ENCODE results near the gene S100A2. TPM values are rescaled to one million over a fixed set of nuclear protein-coding genes. Genes with fewer than 3 reads are reported as not detected.
"Not testable (repeated sequence)": the region's sequence is repeated elsewhere in the genome, so short reads cannot be mapped to it uniquely, and the experiment has no call there.

Gene S100A2
- polyA plus RNA-seq, 1 donor, result 2.2 TPM

DNA sequence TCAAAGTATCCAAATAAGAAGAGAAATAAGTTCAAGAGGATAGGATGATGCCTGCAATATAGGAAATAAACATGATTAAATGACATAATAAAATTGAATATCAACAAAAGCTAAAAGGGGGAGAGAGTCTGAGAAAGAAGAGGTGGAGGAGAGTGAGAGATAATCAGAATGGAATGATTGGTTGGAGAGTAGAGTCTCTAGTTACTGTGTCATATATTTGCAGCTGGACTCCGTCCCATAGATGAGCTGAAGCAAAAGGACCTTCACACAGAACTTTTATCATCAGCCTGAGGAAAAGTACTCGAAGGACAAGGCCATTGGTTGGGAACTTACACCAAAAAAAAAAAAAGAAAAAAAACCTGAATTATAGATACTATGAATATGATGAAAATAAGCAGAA is 22.8 kb upstream of the S100A2 start:
- DNase-seq, result no peak

DNA sequence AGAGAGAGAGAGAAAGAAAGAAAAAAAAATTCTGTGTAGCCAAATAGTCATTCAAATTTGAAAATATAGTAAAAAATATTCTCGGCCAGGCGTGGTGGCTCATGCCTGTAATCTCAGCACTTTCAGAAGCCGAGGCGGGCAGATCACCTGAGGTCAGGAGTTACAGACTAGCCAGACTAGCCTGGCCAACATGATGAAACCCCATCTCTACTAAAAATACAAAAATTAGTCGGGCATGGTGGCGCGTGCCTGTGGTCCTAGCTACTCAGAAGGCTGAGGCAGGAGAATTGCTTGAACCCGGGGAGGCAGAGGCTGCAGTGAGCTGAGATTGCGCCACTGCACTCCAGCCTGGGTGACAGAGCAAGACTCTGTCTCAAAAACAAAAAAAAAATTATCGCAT is 22.4 kb upstream of the S100A2 start:
- not testable (repeated sequence) for DNase-seq

DNA sequence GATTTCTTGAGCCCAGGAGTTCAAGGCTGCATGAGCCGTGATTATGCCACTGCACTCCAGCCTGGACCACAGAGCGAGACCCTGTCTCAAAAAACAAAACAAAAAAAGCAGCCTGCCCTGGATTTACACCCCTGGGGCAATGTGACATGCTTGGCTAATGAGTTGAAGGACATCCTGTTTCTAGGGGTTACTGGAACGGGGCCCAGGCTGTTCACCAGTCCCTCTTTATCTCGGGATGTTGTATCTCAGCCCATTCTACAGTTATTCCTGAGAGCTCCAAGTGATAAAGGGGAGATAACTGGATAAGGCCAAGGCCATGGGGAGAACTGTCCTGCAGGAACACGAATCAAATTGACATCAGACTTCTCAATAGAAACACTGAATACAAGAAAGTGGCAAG is 21.7 kb upstream of the S100A2 start:
- no peak for DNase-seq

DNA sequence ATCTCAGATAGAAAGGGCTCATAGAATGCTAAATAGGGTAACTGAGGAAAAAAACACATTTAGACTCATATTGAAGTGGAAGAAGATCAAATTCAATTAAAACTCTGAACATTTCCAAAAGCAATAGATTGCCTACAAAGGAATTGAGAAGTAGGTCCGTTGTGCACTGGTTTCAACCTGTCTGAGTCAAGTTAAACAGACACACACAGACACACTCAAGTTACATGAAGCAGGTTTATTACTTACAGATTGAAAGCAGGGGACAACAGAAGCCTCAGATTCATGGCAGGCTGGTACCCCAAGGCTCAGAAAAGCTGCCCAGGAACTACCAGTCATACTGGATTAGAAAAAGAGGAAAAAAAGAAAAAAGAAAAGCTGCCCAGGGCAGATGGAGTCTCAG is 20.7 kb upstream of the S100A2 start:
- DNase-seq, result no peak

DNA sequence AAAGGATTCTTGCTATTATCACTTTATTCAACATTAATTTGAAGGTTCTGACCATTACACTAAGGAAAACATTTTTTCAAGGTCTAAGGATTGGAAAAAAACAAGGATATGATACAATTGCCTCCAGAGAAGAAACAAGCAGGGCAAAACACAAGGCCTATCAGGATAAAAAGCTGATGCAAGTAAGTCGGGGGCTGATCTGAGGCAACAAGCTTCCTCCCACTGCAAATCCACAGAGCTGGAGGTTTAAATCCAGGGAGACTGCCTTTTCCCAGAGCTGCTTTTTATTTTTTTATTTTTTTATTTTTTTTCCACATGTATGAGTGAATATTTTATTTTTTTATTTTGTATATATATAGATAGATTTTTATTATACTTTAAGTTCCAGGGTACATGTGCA is 19.4 kb upstream of the S100A2 start:
- no peak for DNase-seq

DNA sequence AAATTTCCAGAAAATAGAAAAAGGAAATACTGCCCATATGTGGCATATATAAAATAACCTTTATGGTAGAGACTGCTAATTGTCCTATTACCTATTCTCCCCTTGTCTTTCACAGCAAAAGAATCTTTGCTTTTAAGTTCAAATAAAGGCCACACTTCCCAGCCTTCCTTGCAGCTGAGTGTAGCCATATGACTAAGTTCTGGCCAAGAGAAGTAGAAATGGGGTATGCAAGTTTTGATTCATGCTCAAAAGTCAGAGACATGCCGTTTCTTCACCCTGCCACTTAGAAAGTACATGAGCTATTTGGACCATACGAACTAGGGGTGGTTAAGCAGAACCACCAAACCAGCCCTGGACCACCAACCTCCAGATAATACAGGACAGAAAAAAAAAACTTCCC is 18.3 kb upstream of the S100A2 start:
- no peak for DNase-seq

DNA sequence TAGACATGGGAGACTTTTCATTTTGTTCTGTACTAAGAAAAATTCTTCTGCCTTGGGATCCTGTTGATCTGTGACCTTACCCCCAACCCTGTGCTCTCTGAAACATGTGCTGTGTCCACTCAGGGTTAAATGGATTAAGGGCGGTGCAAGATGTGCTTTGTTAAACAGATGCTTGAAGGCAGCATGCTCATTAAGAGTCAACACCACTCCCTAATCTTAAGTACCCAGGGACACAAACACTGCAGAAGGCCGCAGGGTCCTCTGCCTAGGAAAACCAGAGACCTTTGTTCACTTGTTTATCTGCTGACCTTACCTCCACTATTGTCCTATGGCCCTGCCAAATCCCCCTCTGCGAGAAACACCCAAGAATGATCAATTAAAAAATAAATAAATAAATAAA is 17.9 kb upstream of the S100A2 start:
- not testable (repeated sequence) for DNase-seq

DNA sequence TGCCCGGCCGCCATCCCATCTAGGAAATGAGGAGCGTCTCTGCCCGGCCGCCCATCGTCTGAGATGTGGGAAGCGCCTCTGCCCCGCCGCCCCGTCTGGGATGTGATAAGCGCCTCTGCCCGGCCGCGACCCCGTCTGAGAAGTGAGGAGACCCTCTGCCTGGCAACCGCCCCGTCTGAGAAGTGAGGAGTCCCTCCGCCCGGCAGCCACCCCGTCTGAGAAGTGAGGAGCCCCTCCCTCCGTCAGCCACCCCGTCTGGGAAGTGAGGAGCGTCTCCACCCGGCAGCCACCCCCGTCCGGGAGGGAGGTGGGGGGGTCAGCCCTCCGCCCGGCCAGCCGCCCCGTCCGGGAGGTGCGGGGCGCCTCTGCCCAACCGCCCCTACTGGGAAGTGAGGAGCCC is 17.2 kb upstream of the S100A2 start:
- not testable (repeated sequence) for DNase-seq

DNA sequence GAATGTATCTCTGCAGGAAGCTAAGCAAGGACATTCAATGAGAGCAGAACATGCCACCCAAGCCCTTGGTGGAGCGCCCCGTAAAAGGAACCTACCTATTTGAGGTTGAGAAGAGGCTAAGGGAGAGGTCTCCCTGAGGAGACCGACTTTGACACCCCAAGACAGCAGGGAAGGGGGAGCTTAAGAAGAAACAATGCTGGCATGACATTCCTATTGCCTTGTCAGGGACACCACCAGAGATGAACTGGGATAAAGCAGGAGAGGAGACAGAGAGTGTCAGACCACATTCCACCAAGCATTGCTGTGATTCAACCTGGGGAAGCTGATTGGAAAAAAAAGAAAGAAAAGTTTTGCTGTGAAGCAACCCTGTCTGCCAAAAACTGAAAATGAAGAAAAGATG is 13.3 kb upstream of the S100A2 start:
- DNase-seq, result no peak

DNA sequence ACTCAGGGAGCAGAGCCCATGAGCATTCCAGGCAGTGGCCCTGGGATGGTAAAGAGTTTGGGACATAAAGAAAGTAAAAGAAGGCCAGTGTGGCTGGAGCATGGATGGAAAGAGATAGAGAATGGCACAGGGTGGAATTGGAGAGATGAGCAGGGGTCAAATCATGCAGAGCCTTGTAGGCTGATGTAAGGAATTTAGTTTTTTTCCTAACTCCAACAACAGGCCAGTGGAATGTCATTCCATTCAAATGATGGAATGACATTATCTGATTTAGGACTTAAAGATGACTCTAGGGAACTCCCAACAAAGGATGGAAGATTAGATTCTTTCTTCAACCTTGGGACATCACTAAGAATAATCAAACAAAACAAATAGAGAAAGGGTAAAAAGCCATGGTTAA is 12.8 kb upstream of the S100A2 start:
- no peak for DNase-seq

DNA sequence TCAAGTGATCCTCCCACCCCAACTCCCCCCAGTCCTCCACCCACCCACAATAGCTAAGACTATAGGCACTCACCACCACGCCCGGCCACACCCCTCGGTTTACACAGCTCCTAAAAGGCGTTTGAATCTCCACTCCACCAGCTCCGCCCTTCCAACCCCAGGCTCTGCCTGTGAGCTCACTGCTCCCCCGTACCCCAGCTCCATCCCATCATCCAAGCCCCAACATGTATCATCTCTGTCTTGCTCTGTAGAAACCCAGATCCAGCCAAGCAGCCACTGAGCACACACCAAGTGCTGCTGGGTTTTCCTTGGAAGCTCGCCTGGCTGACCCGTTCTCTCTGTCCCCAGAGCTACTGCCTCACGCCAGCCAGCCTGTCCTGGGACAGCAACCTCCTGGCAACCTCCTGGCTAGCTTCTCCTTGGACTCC is 12.0 kb upstream of the S100A2 start:
- no peak for DNase-seq

DNA sequence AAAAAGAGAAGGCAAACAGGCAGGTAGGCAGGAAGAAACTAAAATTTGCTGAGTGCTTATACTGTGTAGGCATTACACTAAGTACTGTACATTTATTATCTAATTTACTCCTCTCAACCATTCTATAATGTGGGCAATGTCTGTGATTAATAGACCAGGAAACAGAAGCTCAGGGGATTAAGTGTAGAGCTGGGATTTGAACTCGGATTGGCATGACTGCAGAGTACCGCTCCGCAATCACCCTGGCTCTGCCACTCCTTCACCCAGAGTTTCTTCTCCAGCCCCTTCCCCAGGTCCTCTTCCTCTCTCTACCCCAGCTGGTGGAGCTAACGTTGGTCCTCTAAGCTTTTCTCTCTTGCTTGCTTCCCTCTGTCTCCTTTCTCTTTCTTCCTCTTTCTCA is 11.5 kb upstream of the S100A2 start:
- DNase-seq, result no peak

DNA sequence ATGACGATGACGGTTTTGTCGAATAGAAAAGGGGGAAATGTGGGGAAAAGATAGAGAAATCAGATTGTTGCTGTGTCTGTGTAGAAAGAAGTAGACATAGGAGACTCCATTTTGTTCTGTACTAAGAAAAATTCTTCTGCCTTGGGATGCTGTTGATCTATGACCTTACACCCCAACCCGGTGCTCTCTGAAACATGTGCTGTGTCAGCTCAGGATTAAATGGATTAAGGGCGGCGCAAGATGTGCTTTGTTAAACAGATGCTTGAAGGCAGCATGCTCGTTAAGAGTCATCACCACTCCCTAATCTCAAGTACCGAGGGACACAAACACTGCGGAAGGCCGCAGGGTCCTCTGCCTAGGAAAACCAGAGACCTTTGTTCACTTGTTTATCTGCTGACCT is 9.9 kb upstream of the S100A2 start:
- DNase-seq, result not testable (repeated sequence)

DNA sequence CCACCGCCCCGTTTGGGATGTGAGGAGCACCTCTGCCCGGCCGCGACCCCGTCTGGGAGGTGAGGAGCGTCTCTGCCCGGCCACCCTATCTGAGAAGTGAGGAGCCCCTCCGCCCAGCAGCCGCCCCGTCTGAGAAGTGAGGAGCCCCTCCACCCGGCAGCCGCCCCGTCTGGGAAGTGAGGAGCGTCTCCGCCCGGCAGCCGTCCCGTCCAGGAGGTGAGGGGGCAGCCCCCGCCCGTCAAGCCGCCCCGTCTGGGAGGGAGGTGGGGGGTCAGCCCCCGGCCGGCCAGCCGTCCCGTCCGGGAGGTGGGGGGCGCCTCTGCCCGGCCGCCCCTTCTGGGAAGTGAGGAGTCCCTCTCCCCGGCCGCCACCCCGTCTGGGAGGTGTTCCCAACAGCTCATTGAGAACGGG is 9.4 kb upstream of the S100A2 start:
- DNase-seq, result not testable (repeated sequence)

DNA sequence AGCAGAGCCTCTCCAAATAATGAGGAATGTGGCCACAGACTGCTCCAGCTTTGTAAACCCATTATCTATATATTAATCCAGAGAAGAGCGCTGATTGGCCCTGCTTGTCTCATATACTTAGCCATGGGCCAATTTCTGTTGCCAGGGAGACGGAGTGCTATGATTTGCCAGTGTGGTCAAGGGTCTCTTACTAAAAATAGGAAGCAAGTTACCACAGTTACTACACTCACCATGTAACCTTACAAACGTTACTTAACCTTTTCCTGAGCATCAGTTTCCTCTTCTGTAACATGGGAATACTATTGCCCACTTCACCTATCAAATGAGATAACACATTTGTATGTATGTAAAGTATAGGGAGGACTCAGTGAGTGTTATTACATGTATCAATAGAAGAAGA is 7.7 kb upstream of the S100A2 start:
- no peak for DNase-seq

DNA sequence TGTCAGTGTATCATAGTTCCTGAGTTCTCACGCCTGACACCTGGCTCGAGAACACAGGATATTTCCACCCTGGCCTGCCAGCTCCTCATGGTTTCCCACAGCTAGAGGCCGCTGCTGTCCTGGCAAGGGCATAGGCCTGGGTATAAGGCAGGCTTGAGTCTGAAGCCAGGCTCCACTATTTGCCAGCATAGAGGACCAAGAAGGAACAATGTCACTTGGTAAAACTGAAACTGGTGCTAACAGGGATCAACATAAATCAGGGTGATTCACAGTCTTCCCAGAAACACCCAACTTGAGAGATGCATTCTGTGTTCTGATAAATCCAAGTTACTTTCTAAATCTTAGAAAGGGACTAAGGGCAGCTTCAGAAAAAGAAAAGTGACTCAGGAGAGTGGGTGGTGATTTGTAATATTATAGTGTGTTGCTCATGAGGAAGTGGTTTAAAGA is 6.9 kb upstream of the S100A2 start:
- no peak for DNase-seq

DNA sequence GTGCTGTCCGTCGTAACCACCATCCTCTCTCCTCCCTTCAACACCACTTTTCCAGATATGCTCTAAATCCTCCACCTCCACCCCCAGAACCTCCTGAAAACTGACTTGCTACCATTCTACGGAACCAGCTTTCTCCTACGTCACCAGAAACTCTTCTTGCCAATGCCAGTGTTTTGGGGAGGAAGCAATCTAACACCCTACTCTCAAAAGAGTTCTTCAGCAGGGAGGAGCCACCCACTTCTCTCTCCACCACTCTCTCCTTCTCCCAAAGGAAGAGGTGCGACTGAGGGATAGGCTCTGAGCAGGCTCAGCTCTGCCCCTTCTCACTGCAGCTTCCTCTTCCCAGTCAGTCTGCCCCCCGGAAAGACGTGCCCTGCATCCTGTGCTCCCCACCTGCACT is 6.1 kb upstream of the S100A2 start:
- no peak for DNase-seq

DNA sequence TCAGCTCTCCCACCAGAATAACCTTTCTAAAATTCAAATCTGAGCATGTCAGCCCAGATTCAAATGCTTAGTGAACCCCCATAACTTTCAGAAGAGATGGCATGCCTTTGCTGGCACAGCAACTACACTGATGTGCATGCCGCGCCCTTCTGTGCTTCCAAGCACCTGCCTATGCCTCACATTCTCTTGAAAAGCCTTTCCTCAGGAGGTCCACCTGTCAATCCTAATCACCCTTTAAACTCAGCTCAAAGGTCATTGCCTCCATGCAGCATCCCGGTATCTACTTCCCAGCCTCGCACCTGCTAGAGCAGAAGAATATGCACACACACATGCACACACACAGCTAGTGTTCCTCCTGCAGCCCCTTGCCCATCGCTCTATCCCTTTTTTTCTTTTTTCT is 5.2 kb upstream of the S100A2 start:
- no peak for DNase-seq

DNA sequence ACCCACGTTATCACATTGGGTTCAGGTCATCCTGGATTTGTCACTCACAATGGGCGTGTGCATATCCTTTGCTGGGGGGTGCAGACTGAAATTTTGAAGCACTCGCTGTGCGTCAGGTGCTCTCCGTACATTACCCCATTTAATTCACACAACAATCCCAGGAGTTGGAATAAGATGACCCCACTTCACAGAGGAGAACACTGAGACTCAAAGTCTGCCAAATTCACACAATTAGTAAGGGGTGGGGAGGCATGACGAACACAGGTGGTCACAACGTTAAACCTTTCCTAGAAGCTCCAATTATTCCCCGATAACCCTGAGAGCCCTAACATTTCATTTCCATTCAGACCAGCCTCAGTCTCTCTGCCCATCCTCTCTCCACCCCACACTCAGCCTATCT is 3.8 kb upstream of the S100A2 start:
- no peak for DNase-seq

DNA sequence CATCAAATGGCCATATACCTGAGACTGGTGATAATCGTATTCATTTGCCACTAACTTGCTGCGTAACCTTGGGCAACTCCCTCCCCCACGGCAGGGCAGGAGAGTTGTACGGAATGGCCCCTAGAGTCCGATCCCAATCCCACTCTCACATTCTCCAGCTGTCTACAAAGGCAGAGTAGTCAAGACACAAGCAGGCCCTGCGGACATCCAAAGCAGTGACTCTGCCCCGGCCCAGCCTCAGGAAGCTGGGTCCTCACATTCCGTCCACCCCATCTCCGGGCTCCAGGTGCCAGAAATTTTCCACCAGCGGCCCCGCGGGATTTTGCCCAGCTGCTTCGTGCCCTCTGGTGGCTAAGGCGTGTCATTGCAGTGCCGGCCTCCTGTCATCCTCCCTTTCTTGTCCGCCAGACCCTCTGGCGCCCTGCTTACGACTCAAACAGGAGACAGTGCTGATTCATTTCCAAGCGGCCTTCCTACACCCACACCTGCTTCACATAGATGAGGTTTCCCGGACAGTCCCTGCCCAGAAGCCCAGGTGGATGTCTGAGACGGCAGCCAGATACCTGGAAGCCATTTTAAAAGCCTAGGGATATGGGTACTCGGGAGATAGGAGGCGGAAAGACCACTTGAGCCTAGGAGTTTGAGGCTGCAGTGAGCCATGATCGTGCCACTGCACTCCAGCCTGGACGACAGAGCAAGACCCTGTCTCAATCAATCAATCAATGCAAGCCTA is 2.9 kb upstream of the S100A2 start:
- DNase-seq, result peak; percentile 87

DNA sequence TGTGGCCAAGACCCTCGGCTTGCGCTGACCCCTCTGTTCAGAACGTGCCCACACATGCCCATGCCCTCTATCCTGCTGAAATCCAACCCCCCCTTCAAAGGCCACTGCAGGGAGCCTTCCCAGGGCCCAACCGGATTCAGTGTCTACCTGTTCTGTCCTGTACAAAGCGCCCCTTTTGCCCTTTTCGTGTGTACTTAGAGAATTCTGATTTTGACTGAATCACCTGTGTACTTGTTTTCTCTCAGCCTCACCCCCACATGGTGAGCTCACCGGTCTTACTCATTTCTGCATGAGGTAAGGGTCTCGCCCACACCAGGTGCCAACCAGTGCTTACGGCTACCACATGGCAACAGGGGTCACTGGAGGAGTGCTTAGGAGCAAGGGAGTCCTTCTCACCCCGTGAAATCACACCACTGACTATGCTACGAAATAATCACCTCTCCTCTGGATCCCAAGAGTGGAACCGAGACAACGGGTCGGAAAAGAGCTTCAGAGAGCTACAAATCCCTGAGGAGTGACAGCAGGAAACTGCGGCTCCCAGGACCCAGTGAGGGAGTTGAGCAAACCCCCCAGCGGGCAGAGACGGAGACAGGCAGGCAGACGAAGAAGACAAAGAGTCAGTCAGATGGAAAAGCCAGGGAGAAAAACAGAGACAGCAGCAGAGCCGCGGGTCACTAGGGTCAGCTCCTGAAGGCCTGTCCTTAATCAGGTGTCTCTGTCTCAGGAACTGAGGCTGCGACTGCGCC is 2.1 kb upstream of the S100A2 start:
- DNase-seq, result no peak

DNA sequence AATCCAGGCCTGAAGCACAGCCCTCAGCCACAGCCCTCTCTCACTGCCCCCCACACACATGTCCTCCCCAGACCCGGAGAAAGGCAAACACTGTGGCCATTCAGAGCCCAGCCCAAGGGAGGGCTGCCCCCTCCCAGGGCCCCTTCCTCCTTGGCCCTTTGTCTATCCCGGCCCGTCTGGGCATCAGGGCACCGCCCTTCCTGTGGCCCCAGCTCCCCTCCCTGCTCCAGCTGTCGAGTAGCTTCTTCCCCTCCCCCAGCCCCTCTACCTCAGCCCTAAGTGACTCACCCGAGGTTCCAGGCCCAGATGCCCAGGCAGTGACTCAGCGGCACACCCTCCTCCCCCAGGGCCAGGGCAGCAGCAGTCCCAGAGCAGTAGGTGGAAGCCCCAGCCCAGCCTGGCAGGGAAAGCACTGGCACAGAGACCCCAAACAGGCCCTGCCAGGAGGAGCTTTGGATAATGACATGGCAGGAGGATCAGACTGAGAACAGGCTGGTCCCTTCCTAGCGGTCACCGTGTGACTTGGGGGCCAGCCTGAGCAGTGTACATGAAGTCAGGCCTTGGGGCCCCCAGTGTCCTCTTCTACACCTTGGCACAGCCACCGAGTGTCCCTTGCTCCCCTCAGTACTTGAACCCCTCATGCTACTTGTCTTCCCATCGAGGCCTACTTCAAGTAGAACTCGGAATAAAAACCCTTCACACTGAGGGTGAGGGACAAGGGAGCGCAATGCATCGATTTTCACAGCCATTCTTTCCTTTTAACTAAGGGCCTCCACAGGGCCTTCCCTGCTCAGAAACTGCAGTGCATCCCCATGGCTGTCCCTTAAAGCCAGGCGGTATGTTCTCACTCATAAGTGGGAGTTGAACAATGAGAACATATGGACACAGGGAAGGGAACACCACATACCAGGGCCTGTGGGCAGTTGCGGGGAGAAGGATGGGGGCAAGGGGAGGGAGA is 1.0 kb upstream of the S100A2 start:
- DNase-seq, result peak; percentile 80

DNA sequence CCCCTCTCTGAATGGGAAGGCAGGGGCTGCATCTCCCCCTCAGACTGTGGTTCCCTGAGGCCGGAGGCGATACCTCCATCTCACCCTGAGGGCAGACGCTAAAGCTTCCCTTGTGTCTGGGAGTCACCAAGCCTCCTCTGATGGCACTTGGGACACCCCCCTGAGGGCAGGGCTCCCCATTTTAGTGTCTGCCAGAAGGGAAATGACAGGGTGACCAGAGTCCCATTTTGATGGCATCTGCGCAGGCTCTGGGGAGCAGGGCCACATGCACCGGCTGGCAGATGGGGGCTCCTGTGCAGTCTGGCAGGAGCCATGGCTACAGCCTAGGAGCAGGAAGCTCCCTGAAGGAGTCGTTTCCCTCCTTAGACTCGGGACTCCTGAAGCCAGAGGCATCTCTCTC is 1.7 kb downstream of the S100A2 start:
- DNase-seq, result no peak
